GM12875 (cell line): Measurements from ENCODE around the gene PSAP.

Experiments used
- H3K4me3 ChIP-seq: one replicate; pipeline ENCODE4 v1.5.1; 2011; ENCODE audit warnings: low read depth, low read length, control low read depth
- TF ChIP-seq, protein P1 (sequence below): IDR thresholded peaks from 2 replicates; pipeline ENCODE4 v1.5.1; 2011; ENCODE audit warnings: low read depth, mild to moderate bottlenecking, control low read depth, inconsistent platforms, low read length, moderate library complexity, borderline replicate concordance; ENCODE audit not compliant: insufficient read depth

PSAP gene

DNA sequence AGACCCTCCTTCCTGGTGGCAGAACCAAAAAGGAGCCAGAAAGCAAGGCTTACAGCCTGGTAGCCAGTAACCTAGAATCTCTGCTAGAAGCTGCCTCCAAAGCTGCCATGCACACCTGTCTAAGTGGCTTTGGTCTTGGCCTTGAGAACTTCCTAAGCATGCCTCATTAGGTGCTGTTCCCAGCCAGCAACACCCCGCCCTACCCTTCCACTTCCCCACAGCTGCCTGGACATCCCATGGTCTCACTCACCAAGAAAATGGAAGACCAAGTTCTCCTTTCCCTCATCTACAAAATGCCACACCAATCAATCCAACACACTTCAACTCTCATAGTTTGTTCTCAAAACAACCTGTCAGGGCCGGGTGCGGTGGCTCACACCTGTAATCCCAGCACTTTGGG is 4.2 kb downstream of the PSAP start:
- TF ChIP-seq, protein P1, sequence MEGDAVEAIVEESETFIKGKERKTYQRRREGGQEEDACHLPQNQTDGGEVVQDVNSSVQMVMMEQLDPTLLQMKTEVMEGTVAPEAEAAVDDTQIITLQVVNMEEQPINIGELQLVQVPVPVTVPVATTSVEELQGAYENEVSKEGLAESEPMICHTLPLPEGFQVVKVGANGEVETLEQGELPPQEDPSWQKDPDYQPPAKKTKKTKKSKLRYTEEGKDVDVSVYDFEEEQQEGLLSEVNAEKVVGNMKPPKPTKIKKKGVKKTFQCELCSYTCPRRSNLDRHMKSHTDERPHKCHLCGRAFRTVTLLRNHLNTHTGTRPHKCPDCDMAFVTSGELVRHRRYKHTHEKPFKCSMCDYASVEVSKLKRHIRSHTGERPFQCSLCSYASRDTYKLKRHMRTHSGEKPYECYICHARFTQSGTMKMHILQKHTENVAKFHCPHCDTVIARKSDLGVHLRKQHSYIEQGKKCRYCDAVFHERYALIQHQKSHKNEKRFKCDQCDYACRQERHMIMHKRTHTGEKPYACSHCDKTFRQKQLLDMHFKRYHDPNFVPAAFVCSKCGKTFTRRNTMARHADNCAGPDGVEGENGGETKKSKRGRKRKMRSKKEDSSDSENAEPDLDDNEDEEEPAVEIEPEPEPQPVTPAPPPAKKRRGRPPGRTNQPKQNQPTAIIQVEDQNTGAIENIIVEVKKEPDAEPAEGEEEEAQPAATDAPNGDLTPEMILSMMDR: no peak

DNA sequence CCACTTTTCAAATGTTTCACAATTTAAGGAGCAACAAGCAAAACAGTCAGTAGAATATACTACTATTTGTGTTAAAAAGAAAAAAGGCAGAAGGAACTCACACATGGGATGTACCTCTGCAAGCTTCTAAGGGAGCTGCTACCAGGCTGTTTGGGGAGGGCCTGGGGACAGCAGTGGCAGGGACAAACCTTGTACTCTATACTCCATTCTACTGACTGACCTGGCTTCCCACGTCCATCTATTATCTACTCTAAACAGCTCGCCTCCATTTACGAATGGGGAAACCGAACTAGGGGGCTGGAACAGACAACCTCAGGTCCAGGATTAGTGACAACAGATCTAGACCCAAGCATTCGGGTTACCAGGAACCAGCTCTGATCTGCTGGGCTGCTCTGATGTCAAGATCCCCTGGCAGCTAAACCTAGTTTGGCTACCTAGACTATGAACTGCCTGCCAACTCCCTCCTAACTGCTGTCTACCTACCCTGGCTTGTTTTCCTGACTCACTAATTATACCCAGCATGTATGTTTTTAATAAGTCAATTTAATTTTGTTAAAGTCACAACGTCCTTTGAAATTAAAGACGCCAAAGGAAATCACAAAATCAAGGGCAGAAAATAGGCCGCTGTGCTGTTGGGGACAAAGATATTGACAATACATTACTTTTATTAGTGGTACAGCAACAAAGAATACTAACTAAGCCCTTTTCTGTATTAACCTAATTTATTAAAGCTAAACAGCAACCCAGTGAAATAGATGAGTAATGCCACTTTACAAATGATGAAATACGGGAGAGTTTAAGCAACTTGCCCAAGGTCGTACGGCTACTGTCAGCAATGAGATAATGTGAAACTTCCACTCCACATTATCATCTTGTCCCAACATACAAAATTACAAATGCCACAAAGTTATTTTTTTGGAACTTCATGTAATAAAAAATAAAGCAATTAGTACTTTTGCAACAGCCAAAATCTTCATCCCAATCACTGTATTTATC is 5.3 kb downstream of the PSAP start:
- no peak overlapping the region for H3K4me3 ChIP-seq
- TF ChIP-seq, protein P1: no peak

More for the DNA sequence above, 4.2 kb downstream of the PSAP start:
- H3K4me3 ChIP-seq: no peak overlapping the region

DNA sequence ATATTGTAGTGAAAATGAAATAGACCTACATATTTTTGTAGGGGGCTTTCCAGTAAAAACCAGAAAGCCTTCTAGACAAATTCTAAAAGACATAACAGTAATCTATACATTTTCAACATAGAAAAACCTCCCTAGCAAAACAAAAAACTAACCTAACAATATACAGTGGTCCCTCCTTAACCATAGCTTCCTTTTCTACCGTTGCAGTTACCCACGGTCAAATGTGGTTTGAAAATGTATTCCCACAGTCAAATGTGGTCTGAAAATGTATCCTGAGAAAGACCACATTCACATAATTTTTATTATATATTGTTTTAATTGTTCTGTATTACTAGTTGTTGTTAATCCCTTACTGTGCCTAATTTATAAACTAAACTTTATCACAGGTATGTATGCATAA is 6.4 kb downstream of the PSAP start:
- no peak overlapping the region for H3K4me3 ChIP-seq
- TF ChIP-seq, protein P1: no peak

DNA sequence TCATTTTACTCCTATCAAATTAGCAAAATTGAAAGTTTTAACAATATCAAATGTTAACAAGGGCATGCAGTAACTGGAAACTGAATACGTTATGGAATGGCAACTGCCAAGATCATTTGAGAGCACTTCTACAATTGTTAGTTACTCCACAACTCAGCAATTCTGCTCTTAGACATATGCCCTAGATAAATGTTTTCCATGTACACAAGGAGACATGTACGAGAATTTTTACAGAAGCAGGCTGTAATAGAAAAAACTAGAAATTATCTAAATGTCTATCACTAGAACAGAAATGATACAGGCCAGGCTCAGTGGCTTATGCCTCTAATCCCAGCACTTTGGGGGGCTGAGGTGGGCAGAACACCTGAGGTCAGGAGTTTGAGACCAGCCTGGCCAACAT is 7.0 kb downstream of the PSAP start:
- no peak overlapping the region for H3K4me3 ChIP-seq
- TF ChIP-seq, protein P1: no peak

DNA sequence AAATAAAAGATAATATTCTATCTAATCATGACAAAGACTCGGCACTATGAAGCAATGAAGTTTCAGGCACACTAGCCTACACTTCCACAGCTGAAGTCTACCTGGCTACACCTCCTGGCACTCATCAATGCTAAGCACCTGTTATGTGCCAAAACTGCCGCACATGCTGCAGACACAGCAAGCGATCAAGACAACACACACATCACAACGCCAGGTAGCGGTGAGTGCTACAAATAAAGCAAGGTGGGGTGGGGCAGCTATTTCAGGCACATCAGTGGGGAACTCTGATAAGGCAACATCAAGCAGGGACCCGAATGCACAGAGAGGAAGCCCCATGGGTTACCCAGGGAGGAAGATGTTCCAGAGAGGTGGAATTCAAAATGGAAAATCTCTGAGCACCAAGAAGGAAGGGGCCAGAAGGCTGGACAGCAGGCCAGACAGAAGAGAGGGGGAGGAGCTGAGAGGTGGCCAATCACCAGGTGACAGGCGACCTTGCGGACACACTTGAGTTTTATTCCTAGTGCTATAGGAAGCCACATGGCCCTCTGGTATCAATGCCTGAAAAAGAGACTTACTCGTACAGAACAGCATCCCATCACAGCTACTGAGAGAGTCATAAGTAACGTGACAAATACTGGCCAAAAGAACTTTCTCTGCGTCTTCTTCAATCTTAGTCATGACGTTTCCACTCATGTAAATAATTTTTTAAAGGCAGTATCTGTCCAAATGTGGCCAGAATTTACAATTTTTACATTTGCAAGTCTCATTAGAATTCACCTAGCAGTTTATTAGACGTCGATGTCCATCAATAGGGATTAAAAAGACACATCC is 8.0 kb downstream of the PSAP start:
- TF ChIP-seq, protein P1: no peak

DNA sequence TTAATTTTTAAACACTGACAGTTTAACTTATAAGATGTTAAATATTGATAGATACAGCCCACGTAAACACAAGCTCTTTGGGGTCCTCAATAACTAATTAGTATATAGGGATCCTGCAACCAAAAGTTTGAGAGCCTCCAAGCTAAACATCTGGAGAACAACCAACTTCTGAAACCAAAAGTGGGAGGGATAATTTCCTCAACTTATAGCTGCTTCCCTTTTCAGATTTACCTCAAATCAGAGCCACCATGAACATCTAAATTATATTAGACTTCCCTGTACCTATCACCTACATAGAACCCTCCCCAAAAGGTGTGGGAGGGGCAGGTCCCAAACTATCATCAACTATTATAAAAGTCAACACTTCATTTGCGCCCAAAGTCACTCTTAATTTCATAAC is 8.6 kb downstream of the PSAP start:
- TF ChIP-seq, protein P1: no peak
- H3K4me3 ChIP-seq: no peak overlapping the region

More for the DNA sequence above, 8.0 kb downstream of the PSAP start:
- no peak overlapping the region for H3K4me3 ChIP-seq

DNA sequence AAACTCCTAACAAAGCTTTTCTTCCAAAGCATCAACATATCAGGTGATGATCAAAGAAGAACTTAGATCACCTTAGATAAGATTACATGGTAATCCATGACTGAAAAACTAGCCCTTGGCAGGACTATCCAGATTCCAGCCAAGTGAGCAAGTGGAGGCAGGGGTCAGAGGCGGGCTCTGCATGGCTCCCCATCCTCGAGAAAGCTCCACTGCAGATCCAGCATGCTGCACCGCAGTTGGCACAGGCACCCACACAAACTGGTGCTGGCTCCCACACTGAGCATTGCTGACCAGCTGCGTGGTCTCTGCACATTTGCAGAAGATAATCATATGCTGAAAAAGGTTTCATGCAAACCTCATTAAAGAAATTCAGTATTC is 10.1 kb downstream of the PSAP start:
- H3K4me3 ChIP-seq: no peak overlapping the region
- TF ChIP-seq, protein P1: no peak
